Activated naive CD8-positive, alpha-beta T cell treated with anti-CD3 and anti-CD28 coated beads for 36 hours (primary cell): ENCODE measurements around the gene TAS2R16. TPM values are rescaled to one million over a fixed set of nuclear protein-coding genes. Genes with fewer than 3 reads are reported as not detected.

Experiments used
- DNase-seq: peaks from one replicate; pipeline ENCODE4 v3.0.0; 2021
- H3K27ac Mint-ChIP-seq: one replicate; pipeline ENCODE4 v1.8.0; 2022; ENCODE audit warnings: mild to moderate bottlenecking, moderate library complexity, mixed read lengths
- H3K27me3 Mint-ChIP-seq: one replicate; pipeline ENCODE4 v1.8.0; 2022; ENCODE audit warnings: mild to moderate bottlenecking, mixed read lengths
- H3K36me3 Mint-ChIP-seq: one replicate; pipeline ENCODE4 v1.8.0; 2021; ENCODE audit warnings: mild to moderate bottlenecking, mixed read lengths
- H3K4me1 Mint-ChIP-seq: one replicate; pipeline ENCODE4 v1.8.0; 2021; ENCODE audit warnings: mixed read lengths
- H3K4me3 Mint-ChIP-seq: one replicate; pipeline ENCODE4 v1.8.0; 2022; ENCODE audit warnings: mild to moderate bottlenecking, moderate library complexity, mixed read lengths
- H3K9me3 Mint-ChIP-seq: one replicate; pipeline ENCODE4 v1.8.0; 2022; ENCODE audit warnings: mixed read lengths
- total RNA-seq, 2 experiments: library from RNA; stranded (reverse); gene quantifications; one replicate each; pipeline ENCODE4 v1.2.3, GENCODE V29; 2021

Gene TAS2R16, protein sequence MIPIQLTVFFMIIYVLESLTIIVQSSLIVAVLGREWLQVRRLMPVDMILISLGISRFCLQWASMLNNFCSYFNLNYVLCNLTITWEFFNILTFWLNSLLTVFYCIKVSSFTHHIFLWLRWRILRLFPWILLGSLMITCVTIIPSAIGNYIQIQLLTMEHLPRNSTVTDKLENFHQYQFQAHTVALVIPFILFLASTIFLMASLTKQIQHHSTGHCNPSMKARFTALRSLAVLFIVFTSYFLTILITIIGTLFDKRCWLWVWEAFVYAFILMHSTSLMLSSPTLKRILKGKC
- not detected for total RNA-seq

DNA sequence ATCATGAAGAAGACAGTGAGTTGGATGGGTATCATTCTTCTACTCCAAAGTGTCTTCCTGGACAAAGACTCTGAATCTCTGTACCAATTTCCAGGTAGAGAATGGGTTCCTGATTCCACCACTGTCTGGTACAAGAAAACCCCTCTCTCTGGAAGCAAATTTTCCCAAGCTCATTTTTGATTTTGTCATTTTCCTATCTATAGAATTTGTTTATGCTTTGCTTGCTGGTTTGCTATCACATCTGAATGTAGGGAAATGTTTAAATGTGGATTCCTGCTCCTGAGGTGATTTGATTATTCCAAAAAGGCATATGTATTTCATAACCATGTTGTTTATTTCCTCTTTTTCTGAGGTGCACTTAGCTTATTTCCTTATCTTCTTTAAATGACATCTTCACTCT, at the start of gene TAS2R16:
TSS of gene TAS2R16 (minus strand) at position 101 of the 400 bp plus-strand sequence. CDS start at position 35, 66 bp downstream.
- H3K9me3 Mint-ChIP-seq: peaks cover 2% of the 10 kb centered on the region
- H3K4me3 Mint-ChIP-seq: no peak within 1 kb of the TSS
- no peak within 1 kb of the TSS for H3K27ac Mint-ChIP-seq
- H3K27me3 Mint-ChIP-seq: no peaks in the 10 kb centered on the region
- H3K4me1 Mint-ChIP-seq: no peaks in the 10 kb centered on the region
- H3K36me3 Mint-ChIP-seq: no peaks in the 10 kb centered on the region
- no peak for DNase-seq

DNA sequence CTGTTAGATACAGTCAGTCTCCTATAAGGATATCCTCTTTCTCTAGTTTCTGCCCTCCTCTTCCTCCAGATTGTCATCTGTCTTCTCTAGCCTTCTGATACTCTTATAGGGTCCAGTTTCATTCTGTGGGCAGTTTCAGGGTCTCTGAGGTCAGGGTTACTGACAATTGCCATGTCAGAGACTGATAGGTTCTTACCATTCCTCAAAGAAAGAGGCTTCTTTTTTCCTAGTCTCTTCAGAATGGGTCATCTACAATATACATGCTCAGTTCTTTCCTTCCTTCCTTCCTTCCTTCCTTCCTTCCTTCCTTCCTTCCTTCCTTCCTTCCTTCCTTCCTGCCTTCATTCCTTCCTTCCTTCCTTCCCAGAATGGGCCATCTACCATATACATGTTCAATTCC, 48.1 kb upstream of the TAS2R16 start:
- Mint-ChIP-seq H3K4me1 (no peaks in the 10 kb centered on the region), H3K36me3 (no peaks in the 10 kb centered on the region), H3K9me3 (peaks cover 17% of the 10 kb centered on the region), H3K27ac (no peak overlapping the region), H3K27me3 (no peaks in the 10 kb centered on the region), H3K4me3 (no peak overlapping the region)
- DNase-seq: no peak

DNA sequence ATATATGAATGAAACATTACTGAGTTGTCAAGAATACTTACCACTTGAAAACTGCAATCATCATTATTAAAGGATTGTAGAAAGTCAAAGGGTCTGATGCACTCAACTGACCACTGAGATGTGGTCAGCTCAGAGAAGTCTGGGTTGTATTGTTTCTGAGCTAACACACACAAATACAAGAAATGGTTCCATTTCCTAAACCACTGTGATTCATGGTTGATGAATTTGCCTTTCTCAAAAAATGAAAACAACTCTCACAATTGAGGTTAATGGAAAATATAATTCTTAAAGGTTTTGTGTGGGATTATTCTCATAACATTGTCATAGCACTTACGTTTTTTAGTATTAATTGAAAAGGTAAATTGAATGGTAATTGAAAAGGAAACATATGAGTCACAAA, 45.6 kb upstream of the TAS2R16 start:
- no peak overlapping the region for H3K4me3 Mint-ChIP-seq
- H3K27me3 Mint-ChIP-seq: no peaks in the 10 kb centered on the region
- H3K9me3 Mint-ChIP-seq: peaks cover 7% of the 10 kb centered on the region
- H3K36me3 Mint-ChIP-seq: no peaks in the 10 kb centered on the region
- H3K4me1 Mint-ChIP-seq: no peaks in the 10 kb centered on the region
- no peak for DNase-seq
- H3K27ac Mint-ChIP-seq: no peak overlapping the region

DNA sequence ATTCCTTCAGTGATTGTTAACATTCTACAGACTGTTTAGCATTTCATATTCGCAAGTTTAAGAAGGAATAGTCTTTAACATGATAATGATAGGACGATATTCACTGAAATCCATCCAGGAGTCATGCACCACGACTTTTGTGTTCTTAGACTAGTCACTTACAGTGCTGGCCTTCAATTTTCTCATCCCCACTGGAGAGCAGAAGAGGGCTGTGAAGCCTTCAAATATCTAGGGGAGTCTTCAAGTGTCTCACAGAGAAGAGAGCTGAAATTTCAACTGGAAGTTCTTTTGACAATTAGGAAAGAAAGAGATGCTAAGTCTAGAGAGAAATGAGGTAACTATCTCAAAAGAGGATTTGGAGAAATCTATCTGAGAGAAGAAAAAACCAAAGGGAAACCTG, 43.8 kb upstream of the TAS2R16 start:
- Mint-ChIP-seq H3K4me1 (no peaks in the 10 kb centered on the region), H3K36me3 (no peaks in the 10 kb centered on the region), H3K9me3 (peaks cover 7% of the 10 kb centered on the region), H3K27ac (no peak overlapping the region), H3K4me3 (no peak overlapping the region), H3K27me3 (no peaks in the 10 kb centered on the region)
- no peak for DNase-seq

DNA sequence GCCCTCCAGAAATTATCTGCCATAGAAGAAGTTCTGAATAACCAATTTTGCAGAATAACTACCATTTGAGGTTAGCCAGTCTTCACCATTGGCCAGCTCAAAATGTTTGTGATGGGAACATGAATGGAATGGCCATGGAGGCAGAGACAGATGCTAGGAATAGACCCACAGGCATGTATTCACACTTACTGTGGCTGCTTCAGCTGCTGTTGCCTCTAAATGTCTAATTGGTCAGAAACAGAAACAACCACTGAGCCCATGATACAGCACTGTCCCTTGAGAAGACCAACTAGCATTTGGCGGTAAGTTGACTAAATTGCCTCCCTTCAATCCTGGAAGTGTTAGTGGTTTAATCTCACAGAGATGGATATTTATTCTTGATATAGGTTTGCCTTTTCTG, 38.6 kb upstream of the TAS2R16 start:
- H3K4me3 Mint-ChIP-seq: no peak overlapping the region
- H3K27me3 Mint-ChIP-seq: no peaks in the 10 kb centered on the region
- no peak overlapping the region for H3K27ac Mint-ChIP-seq
- DNase-seq: no peak
- no peaks in the 10 kb centered on the region for H3K36me3 Mint-ChIP-seq
- H3K9me3 Mint-ChIP-seq: peaks cover 11% of the 10 kb centered on the region
- H3K4me1 Mint-ChIP-seq: no peaks in the 10 kb centered on the region

DNA sequence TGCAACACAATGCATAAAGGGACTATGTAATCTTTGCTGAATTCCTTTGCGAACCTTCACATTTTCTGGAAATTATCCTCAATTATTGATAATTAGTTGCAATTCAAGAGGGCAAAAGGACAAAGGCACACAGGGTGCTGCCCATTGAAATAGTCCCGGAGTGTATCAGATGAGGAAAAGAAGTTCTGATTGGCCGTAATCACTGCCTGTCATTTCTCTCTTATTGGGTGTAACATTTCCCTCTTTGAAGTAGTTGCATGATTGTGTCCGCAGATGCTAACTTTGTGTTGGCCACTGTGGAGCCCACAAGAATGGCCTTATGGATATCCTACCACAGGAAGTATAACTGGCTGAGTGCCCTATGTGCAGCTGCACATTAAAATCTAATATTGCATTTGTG, 35.1 kb upstream of the TAS2R16 start:
- Mint-ChIP-seq H3K4me1 (no peaks in the 10 kb centered on the region), H3K9me3 (peaks cover 11% of the 10 kb centered on the region), H3K27ac (no peak overlapping the region), H3K4me3 (no peak overlapping the region), H3K27me3 (no peaks in the 10 kb centered on the region), H3K36me3 (no peaks in the 10 kb centered on the region)
- DNase-seq: no peak

DNA sequence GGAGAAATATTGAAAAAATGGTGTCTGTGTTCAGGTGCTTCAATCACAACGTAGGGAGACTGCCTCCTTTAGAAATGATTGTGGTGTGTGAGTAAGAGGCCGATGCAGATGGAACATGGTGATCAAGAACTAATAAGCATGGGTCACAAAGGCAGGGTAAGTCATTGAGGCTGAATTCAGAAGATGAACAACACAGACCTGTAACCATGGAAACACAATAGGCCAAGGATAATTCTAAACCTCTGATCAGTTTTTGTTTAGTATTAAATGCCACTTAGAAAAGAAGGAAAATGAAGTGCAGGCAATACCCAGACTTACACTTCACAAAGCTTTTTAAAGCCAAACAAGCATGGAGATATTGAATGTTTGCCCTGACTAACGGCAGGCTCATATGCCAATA, 32.8 kb upstream of the TAS2R16 start:
- Mint-ChIP-seq H3K9me3 (peaks cover 8% of the 10 kb centered on the region), H3K27ac (no peak overlapping the region), H3K4me1 (no peaks in the 10 kb centered on the region), H3K4me3 (no peak overlapping the region), H3K36me3 (no peaks in the 10 kb centered on the region), H3K27me3 (no peaks in the 10 kb centered on the region)
- no peak for DNase-seq

DNA sequence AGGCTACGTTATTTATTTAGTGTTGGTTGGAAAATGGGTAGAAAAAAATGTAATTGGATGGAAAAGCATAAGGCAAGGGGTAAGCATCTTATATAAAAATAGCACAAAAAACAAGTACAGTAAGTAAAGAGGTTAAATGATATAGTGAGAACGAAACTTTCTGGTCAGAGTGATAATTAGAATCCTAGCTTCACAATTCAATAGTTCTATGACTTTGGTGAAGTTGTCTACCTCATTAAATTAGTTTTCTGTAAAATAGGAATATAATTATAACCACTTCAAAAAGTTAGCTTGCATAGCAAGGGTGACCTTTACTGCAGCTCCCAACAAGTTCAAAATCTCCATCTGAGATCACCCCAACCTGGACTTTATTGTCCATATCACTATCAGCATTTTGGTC, 30.8 kb upstream of the TAS2R16 start:
- no peak overlapping the region for H3K4me3 Mint-ChIP-seq
- DNase-seq: no peak
- H3K9me3 Mint-ChIP-seq: peaks cover 9% of the 10 kb centered on the region
- H3K27me3 Mint-ChIP-seq: no peaks in the 10 kb centered on the region
- H3K4me1 Mint-ChIP-seq: no peaks in the 10 kb centered on the region
- H3K36me3 Mint-ChIP-seq: no peaks in the 10 kb centered on the region
- H3K27ac Mint-ChIP-seq: no peak overlapping the region

DNA sequence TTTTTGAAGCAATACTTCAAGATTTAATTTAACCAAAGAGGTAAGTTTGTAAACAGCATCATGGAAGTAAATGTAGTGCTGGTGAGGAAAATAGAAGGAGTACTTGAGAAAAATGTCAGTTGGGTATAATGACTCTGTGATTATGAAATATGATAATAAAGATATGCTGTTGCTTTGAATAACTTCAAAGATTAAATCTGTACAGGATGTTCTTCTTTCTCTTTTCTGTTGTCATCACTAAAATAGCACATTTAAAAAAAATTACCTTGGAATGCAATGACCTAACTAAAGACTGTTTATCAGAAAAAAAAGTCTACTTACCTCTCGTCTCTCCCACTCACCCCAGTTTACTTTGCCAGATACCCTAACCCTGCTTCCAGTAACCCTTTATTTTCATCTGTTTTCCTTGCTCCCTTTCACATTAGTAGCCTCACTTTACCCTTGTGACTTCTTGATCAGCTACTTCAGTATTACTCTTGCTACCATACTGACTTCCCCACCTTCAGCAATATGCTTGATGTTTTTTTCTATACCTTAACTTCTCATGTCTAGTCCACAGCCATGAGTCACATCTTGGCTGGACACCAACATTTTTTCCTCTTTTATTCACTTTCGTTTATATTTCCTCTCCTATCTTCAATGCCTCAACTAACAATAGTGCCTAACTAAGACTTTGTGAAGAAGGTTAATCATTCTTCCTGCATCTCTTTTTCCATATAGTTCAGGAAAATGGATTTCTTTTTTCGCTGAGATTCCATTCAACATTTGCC, 29.7 kb upstream of the TAS2R16 start:
- no peak for DNase-seq

DNA sequence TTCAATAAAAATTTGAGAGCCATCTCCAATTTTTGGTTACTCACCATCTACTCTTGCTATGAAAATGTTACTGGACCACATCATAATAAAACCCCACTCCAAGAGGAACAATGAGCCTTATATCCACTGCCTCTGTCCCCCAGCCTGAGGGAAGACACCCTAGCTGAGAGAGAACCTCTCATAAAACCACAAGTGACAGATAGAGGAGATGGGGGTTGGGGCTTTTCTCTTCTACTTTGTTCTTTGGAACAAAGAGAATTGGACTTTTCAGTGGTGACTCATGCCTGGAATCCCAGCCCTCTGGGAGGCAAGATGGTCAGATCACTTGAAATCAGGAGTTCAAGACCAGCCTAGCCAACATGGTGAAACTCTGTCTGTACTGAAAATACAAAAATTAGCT, 27.6 kb upstream of the TAS2R16 start:
- H3K9me3 Mint-ChIP-seq: peaks cover 9% of the 10 kb centered on the region
- no peaks in the 10 kb centered on the region for H3K27me3 Mint-ChIP-seq
- H3K36me3 Mint-ChIP-seq: no peaks in the 10 kb centered on the region
- DNase-seq: no peak
- no peaks in the 10 kb centered on the region for H3K4me1 Mint-ChIP-seq
- H3K4me3 Mint-ChIP-seq: no peak overlapping the region
- no peak overlapping the region for H3K27ac Mint-ChIP-seq

More for the DNA sequence above, 29.7 kb upstream of the TAS2R16 start:
- Mint-ChIP-seq H3K4me1 (no peaks in the 10 kb centered on the region), H3K27ac (no peak overlapping the region), H3K27me3 (no peaks in the 10 kb centered on the region), H3K9me3 (peaks cover 10% of the 10 kb centered on the region), H3K4me3 (no peak overlapping the region), H3K36me3 (no peaks in the 10 kb centered on the region)

DNA sequence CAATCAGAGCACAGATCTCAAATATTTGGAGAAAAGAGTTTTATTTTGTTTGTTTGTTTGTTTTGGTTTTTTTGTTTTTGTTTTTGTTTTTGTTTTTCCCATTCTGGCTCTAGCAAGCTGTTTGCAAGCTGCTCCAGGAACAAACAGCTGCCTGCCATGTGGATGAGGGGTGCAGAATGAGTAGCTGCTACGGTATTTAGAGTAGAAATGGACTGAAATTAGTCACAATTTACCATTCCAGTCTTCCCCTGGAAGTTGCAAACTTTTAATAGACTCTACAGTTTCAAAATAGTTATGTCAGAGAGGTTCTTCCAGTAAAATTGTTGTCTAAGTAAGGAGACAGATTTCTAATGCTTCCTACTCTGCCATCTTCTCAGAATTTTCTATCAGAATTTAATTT, 27.1 kb upstream of the TAS2R16 start:
- Mint-ChIP-seq H3K36me3 (no peaks in the 10 kb centered on the region), H3K9me3 (peaks cover 7% of the 10 kb centered on the region), H3K4me3 (no peak overlapping the region), H3K4me1 (no peaks in the 10 kb centered on the region), H3K27ac (no peak overlapping the region), H3K27me3 (no peaks in the 10 kb centered on the region)
- DNase-seq: no peak

DNA sequence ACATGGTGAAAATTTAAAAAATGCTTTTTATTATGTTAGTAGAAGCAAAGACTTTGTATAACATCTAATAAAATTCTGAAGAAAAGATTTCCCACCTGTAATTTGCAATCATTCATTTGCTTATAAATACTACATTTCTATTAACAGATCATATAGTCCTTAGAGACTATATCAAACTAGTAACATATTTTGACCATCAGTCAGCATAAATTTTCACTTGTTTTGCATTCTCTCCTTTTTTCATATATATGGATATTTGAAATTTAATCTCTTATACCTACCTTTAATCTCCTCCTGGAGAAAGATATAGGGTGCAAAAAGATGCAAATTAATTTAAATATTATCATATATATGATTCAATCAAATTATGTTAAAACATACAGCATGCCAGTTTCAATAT, 16.9 kb upstream of the TAS2R16 start:
- no peaks in the 10 kb centered on the region for H3K4me1 Mint-ChIP-seq
- H3K27ac Mint-ChIP-seq: no peak overlapping the region

DNA sequence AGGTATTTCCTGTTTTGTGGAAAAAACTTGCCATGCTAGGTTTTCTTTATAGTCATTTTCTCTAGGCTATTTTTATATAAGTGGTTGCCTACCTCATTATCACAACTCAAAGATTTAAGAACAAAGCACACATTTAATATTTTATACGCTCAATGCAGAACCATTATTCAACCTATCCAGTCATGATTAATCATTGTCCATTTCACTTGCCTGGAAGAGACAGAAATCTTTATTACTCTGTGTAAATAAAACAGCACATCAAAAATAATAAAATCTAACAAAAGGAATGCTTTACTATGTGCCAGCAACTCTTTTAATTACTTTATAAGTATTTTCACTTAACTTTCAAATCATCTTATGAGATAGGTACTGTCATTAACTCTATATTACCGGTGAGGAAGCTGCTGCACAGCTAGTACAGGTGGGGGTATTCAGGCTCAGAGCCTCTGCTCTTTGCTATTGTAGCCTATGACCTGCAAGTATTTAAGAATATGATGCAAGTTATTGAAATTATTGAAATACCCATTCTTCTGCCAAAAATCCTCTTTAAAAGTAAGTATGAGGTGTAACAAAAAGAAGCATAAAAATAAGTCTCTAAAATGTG, 16.4 kb upstream of the TAS2R16 start:
- no peaks in the 10 kb centered on the region for H3K27me3 Mint-ChIP-seq
- no peak overlapping the region for H3K4me3 Mint-ChIP-seq
- no peak for DNase-seq
- no peak overlapping the region for H3K27ac Mint-ChIP-seq
- H3K36me3 Mint-ChIP-seq: no peaks in the 10 kb centered on the region
- peaks cover 10% of the 10 kb centered on the region for H3K9me3 Mint-ChIP-seq
- no peaks in the 10 kb centered on the region for H3K4me1 Mint-ChIP-seq

More for the DNA sequence above, 16.9 kb upstream of the TAS2R16 start:
- Mint-ChIP-seq H3K9me3 (peaks cover 10% of the 10 kb centered on the region), H3K4me3 (no peak overlapping the region), H3K27me3 (no peaks in the 10 kb centered on the region), H3K36me3 (no peaks in the 10 kb centered on the region)
- DNase-seq: no peak

DNA sequence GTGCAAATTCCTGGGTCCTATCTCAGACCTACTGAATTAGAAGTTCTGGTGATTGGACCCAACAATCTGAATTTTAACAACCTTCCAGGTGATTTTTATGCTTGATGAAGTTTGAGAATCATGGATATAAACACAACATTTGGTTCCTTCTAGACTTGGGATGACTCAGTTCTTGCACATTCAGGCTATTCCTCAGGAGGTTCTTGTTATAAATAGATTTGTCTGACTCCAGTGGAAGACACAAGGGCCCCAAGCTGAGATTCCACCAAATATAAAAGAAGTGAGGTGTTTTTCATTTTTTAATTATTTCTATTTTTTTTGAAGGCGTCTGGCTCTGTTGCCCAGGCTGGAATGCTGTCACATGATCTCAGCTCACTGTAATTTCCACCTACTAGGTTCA, 9.4 kb upstream of the TAS2R16 start:
- Mint-ChIP-seq H3K27me3 (no peaks in the 10 kb centered on the region), H3K4me3 (no peak overlapping the region), H3K27ac (no peak overlapping the region), H3K36me3 (no peaks in the 10 kb centered on the region), H3K9me3 (peaks cover 2% of the 10 kb centered on the region), H3K4me1 (no peaks in the 10 kb centered on the region)
- DNase-seq: no peak

DNA sequence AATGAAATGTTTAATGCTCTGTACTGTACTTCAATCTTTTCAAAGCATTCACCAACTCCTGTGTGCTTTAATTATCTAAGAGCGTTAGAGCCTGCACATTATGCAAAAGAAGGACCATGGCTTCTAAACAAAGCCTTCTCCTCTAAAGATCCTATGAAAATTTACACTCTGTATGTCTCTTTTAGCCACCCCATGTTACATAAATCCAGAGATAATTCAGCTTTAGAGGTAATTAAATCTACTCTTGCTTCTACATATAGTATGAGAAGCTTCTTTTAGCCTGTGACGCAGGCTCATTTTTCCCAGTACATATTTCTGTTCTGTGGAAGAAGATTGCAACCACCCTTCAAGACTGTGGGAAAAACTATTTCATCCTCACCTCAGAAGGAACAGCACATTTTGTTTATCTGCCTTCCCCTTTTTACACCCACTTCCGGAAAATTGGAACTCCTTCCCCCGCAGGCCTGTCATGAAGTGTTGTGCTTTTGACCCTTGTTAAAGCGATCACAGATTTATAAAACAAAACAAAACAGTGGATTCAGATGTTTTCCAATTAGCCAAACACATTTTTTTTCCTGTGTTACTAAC, 8.1 kb upstream of the TAS2R16 start:
- no peak for DNase-seq
- Mint-ChIP-seq H3K9me3 (no peaks in the 10 kb centered on the region), H3K4me1 (no peaks in the 10 kb centered on the region), H3K4me3 (no peak overlapping the region), H3K27ac (no peak overlapping the region), H3K27me3 (no peaks in the 10 kb centered on the region), H3K36me3 (no peaks in the 10 kb centered on the region)
